NCI-H460 (cell line): ENCODE data around the gene ALG3. TPM values are rescaled to one million over a fixed set of nuclear protein-coding genes. Genes with fewer than 3 reads are reported as not detected.
"Not testable (repeated sequence)": the region's sequence is repeated elsewhere in the genome, so short reads cannot be mapped to it uniquely, and the experiment has no call there.

ENCODE experiments used
- DNase-seq: peaks from one replicate; pipeline ENCODE4 v3.0.0-alpha.2; 2016; ENCODE audit warnings: low read depth; ENCODE audit errors: extremely low read depth
- polyA plus RNA-seq: library from polyadenylated mRNA; depleted of rRNA; stranded (reverse); fragments of >200 nt; gene quantifications from 2 replicates; pipeline ENCODE4 v1.2.3, GENCODE V29; 2014; cell fraction: nucleus; rRNA removed
- total RNA-seq: library from RNA; depleted of rRNA; stranded (reverse); fragments of >200 nt; shearing (Covaris generic); gene quantifications from 2 replicates; pipeline ENCODE4 v1.2.3, GENCODE V29; 2014; rRNA removed

ALG3 gene
- total RNA-seq, result 50.7 and 52.9 TPM in 2 replicates
- 96.3 and 132 TPM in 2 replicates for polyA plus RNA-seq

GRCh38 chr3:184248454-184249411 is at the start of gene ALG3:
TSS of gene ALG3 (minus strand) at chr3:184248962. CDS start at chr3:184248940, 22 bp downstream.
- peak; percentile 78 for DNase-seq

GRCh38 chr3:184296616-184297015 is 47.9 kb upstream of the ALG3 start:
- no peak for DNase-seq

- DNase-seq, result no peak
Measured at GRCh38 chr3:184295771-184296170, 47.0 kb upstream of the ALG3 start.

GRCh38 chr3:184291738-184292445 is 43.1 kb upstream of the ALG3 start:
- no peak for DNase-seq

GRCh38 chr3:184291044-184291737 is 42.4 kb upstream of the ALG3 start:
- DNase-seq, result no peak

- DNase-seq, result no peak
Measured at GRCh38 chr3:184290331-184290730, 41.6 kb upstream of the ALG3 start.

GRCh38 chr3:184289426-184289938 is 40.7 kb upstream of the ALG3 start:
- DNase-seq, result peak; percentile 42

GRCh38 chr3:184284696-184285095 is 35.9 kb upstream of the ALG3 start:
- peak; percentile 50 for DNase-seq

GRCh38 chr3:184283681-184284080 is 34.9 kb upstream of the ALG3 start:
- DNase-seq, result no peak

- DNase-seq, result no peak
Measured at GRCh38 chr3:184282941-184283340, 34.2 kb upstream of the ALG3 start.

GRCh38 chr3:184277366-184277765 is 28.6 kb upstream of the ALG3 start:
- no peak for DNase-seq

GRCh38 chr3:184275961-184276910 is 27.5 kb upstream of the ALG3 start, which contains the start of gene ECE2:
TSS of gene ECE2 (plus strand) at chr3:184276022. CDS start at chr3:184276154, 132 bp downstream.
- no peak for DNase-seq

- DNase-seq, result no peak
Measured at GRCh38 chr3:184275381-184275701, 26.6 kb upstream of the ALG3 start.

- DNase-seq, result no peak
Measured at GRCh38 chr3:184272269-184272668, 23.5 kb upstream of the ALG3 start.

GRCh38 chr3:184267249-184267648 is 18.5 kb upstream of the ALG3 start:
- not testable (repeated sequence) for DNase-seq

- no peak for DNase-seq
Measured at GRCh38 chr3:184262764-184263179, 14.0 kb upstream of the ALG3 start.

- no peak for DNase-seq
Measured at GRCh38 chr3:184261854-184262763, 13.3 kb upstream of the ALG3 start.

GRCh38 chr3:184261270-184261853 is 12.6 kb upstream of the ALG3 start, which contains the start of gene CAMK2N2:
TSS of gene CAMK2N2 (minus strand) at chr3:184261553. CDS start at chr3:184261285, 268 bp downstream.
- no peak for DNase-seq
